ENCODE results near the gene SLC26A4. TPM values are rescaled to one million over a fixed set of nuclear protein-coding genes. Genes with fewer than 3 reads are reported as not detected.
"Not testable (repeated sequence)": the region's sequence is repeated elsewhere in the genome, so short reads cannot be mapped to it uniquely, and the experiment has no call there.

The SLC26A4 gene
- 1 to 10 TPM; 3.6 to 6.3 (median 4.2) TPM for polyA plus RNA-seq (ENCODE audit: insufficient read length in 4 of 4)

- DNase-seq (ENCODE audit: low read depth in 4 of 4, low spot score in 2 of 4), result no peak
Observed at GRCh38 chr7:107660381-107661080, at the start of gene SLC26A4. Gene SLC26A4 (plus strand): TSS chr7:107660828. CDS start chr7:107661642, 814 bp downstream.

- DNase-seq (ENCODE audit: low read depth in 4 of 4, low spot score in 2 of 4), result no peak
Observed at GRCh38 chr7:107613439-107613838, 47.2 kb upstream of the SLC26A4 start.

DNA sequence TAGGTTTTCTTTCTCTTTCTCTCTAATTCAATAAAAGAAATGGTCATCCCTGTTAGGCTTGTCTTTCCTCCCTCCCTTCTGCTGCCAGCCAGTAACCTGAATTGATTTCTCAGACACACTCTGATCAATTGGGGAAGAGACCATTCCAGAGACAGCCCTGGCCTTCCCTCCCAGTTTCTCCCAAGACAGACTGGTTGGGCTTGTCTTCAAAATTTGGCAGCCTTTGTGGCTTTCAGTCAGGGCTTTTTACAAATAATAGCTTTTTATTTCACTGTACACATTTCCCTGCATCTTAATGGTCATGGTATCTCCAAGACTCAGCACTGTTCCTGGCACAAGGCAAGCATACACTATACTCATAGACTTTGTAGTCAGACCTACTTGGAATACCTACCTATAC lies 46.7 kb upstream of the SLC26A4 start:
- no peak for DNase-seq (ENCODE audit: low read depth in 4 of 4, low spot score in 2 of 4)

DNA sequence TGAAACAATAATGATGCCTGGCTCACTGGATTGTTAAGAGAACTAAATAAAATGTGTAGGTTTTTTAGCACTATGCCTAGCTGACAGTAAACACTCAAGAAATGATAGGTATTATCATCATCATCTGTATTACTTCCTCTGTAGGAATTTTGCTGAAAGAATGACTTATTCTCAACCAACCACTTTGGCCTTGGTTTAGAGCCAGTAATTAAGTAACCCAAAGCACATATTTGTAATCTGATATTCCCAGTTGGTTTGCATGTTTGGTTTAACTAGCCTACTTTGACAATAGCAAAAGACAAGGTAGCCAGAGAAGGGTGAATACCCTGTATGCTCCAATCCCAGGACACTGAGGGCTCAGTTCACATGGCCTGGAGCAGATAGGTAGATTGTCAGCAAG lies 46.2 kb upstream of the SLC26A4 start:
- no peak for DNase-seq (ENCODE audit: low read depth in 4 of 4, low spot score in 2 of 4)

DNA sequence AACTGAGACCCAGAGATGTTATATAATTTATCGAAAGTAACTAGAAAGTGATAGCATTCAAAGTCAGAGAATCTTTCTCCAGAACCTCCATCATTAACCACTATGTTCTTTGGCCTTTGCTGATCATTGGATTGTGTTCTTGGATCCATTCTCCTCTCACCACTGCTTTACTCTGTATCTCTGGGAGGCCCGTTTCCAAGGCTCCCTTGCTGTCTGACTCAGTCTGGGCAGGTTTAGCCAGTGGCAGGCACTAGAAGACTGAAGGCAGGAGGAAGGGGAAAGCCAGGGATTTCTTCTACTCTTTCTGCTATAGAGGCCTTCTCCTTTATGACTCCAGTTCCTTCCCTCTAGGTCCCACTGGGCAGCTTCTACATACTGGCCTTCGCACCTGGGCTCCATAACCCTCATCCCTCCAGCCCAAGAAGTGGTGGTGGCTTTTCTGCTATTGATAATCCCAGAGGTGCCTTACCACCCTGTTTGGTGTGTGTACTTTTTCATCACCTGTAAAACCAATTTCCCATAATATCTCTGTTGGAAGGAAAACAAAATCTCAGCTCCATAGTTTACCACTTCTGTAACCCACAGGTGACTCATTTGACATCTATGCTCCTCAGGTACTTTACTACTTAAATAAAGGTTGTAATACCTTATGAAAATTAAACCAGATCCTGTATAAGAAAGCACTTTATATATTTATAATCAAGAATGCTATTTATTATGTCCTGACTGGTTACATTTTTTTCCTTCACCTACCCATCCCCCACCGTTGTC lies 44.5 kb upstream of the SLC26A4 start:
- no peak for DNase-seq (ENCODE audit: low read depth in 4 of 4, low spot score in 2 of 4)

DNA sequence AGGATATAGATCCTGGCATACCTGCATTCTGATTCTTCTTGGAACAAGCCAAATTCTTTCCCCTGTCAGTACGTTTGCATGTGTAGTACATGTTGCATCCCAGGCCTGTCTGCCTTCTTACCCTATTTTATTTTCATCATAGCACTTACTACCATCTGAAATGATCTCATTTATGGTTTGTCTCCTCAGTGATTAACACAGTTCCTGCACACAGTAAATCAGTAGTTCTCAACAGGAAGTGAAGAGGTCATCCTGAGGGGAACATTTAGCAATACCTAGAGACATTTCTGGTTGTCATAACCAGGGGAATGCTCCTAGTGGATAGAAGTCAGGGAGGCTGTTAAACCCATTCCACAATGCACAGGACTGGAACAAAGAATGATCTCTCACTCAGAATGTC lies 38.2 kb upstream of the SLC26A4 start:
- no peak for DNase-seq (ENCODE audit: low read depth in 4 of 4, low spot score in 2 of 4)

GRCh38 chr7:107622894-107623293 lies 37.7 kb upstream of the SLC26A4 start:
- DNase-seq (ENCODE audit: low read depth in 4 of 4, low spot score in 2 of 4), result no peak

GRCh38 chr7:107627002-107627401 lies 33.6 kb upstream of the SLC26A4 start:
- no peak for DNase-seq (ENCODE audit: low read depth in 4 of 4, low spot score in 2 of 4)

DNA sequence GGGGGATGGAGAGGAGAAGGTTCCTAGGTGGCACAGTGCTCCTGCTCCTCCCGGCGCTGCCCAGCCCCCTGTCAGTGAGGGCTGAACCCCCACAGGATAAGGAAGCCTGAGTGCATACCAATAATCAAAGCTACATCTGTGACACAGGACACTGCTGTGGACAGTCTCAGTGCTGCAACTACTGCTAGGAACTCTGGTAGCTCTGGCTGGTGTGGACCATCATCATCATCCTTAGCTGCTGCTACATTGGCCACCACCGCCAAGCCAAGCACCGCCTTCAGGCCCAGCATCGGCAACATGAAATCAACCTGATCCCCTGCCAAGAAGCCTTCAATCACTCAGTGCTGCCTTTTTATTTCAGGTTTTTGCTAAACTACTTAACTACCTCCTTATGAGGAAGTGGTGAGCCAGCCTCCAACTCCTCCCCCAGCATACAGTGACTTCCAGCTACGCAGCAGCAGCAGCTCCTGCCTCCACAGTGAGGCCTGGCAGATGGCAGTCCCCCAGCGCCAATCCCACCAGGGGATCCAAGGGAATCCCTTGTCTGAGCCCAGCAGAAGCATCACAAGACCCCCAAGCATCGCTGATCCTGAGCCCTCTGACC lies 32.1 kb upstream of the SLC26A4 start:
- DNase-seq (ENCODE audit: low read depth in 4 of 4, low spot score in 2 of 4), result no peak

- DNase-seq (ENCODE audit: low read depth in 4 of 4, low spot score in 2 of 4), result no peak
Observed at GRCh38 chr7:107630342-107630741, 30.3 kb upstream of the SLC26A4 start.

GRCh38 chr7:107631588-107632491 lies 28.8 kb upstream of the SLC26A4 start:
- no peak for DNase-seq (ENCODE audit: low read depth in 4 of 4, low spot score in 2 of 4)

DNA sequence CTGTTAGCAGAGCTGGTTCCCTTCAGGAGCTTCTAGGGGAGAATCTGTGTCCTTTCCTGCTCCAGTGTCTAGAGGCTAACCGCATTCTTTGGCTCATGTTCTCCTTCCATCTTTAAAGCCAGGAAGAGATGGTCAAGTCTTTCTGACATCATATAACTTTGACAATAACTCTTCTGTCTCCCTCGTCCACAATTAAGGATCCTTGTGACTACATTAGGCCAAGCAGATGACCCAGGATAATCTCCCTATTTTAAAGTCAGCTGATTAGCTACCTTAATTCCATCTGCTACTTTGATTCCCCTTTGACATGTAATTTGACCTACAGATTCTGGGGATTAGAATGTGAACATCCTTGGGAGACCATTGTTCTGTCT lies 28.1 kb upstream of the SLC26A4 start:
- no peak for DNase-seq (ENCODE audit: low read depth in 4 of 4, low spot score in 2 of 4)

DNA sequence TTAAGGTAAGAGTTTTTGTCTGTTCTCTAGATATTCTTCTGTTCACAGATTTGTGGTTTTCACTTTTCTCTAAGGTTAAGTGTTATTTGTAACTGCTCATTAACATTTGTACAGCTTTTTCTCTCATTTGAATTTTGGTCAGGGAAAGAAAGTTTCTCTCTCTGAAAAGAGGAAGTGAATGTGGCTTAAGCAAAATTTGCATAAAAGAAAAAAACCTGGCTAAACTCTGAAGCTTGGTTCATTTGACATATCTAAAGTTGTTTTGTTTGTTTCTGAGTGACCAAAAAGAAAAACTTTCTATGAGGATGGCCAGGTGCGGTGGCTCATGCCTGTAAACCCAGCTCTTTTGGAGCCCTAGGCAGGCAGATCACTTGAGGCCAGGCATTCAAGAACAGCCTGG lies 22.0 kb upstream of the SLC26A4 start:
- DNase-seq (ENCODE audit: low read depth in 4 of 4, low spot score in 2 of 4), result no peak

- DNase-seq (ENCODE audit: low read depth in 4 of 4, low spot score in 2 of 4), result not testable (repeated sequence)
Observed at GRCh38 chr7:107639070-107639469, 21.6 kb upstream of the SLC26A4 start.

DNA sequence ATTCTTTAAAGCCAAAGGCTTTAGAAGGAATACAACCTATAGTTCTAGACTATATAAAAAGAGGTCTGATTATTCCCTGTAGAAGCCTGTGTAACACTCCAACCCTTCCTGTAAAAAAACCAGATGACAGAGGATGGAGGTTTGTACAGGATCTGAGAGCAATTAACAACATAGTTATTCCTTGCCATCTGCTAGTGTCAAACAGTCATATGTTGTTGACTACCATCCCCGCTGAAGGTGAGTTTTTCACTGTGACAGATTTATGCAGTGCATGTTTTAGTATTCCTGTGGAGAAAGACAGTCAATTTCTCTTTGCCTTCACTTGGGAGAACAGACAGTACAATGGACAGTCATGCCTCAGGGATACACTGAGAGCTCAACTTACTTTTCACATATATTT lies 19.0 kb upstream of the SLC26A4 start:
- DNase-seq (ENCODE audit: low read depth in 4 of 4, low spot score in 2 of 4), result no peak

DNA sequence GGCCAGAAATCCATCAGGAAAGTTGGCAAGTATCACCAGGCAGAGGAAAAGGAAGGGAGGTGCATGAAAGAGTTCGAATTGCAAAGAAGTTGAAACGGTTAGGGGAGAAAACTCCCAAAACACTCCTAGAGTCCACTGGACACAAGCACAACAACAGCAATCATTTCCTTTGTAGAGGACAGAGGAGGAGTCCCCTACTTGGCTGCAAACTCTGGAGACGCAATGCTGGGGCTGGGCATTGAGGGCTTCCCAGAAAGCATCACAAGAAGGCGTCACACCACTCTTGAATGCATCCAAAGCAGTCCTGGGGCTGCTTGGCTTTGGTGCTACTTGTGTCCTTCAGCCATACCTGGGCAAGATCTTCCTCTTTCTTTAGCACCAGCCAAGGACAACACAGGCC lies 18.1 kb upstream of the SLC26A4 start:
- no peak for DNase-seq (ENCODE audit: low read depth in 4 of 4, low spot score in 2 of 4)

DNA sequence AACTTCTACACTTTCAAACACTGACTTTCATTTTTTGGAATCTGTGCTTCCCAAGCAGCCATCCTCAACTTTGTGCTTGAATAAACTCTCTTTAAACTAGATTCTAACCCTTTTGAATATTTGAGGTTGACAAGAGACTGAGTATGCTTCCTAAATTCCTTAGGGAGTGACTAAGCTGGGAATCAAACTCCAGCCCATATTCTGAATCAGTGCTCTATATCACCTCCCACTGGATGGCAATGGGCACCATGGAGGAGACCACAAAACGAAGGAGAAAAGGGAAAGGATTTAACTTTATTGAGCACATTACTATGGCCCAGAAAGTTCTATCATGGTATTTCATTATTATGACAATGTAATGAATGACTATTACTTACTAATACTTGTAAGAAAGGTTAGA lies 17.2 kb upstream of the SLC26A4 start:
- DNase-seq (ENCODE audit: low read depth in 4 of 4, low spot score in 2 of 4), result no peak

- no peak for DNase-seq (ENCODE audit: low read depth in 4 of 4, low spot score in 2 of 4)
Observed at GRCh38 chr7:107643938-107644308, 16.7 kb upstream of the SLC26A4 start.

GRCh38 chr7:107644309-107644974 lies 16.2 kb upstream of the SLC26A4 start:
- DNase-seq (ENCODE audit: low read depth in 4 of 4, low spot score in 2 of 4), result no peak

- no peak for DNase-seq (ENCODE audit: low read depth in 4 of 4, low spot score in 2 of 4)
Observed at GRCh38 chr7:107652642-107653041, 8.0 kb upstream of the SLC26A4 start.
